ENCODE measurements around the gene ABHD17A. TPM values are rescaled to one million over a fixed set of nuclear protein-coding genes. Genes with fewer than 3 reads are reported as not detected.

Gene ABHD17A
- total and polyA plus RNA-seq, 10 donors, result 73.4 to 107 (median 83.6) TPM

DNA sequence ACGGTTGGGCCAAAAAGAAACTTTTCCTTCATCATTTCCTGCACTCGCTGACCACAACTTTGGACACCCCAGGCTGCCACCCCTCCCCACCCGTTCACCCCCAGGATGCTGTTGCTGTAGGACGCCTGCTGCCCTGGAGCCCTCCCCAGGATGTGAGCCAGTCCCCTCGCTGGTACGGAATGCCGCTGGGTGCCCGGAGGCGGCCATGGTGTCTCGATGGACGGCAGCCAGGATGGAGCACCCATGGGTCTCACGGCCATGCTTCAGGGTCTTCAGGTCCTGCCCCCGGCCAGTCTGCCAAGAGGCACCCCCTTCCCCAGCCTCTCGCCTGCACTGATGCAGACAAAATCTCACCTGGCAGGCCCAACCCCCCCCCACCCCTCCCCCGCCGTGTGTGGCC is 40.2 kb upstream of the ABHD17A start:
- 82 to 90% (median 87%) methylated on average over 15 to 16 of the region's 16 CpGs for WGBS, 5 donors
- intact Hi-C loops (cut with DNase I; ENCODE audit: low total_unique reads), result no loop called here
- no peak for DNase-seq

GRCh38 chr19:1924320-1924961 is 39.1 kb upstream of the ABHD17A start:
- WGBS, 5 donors, result 89 to 93% (median 92%) methylated on average over 24 to 35 of the region's 35 CpGs
- no peak for TF ChIP-seq POLR2A (IDR thresholded peaks at IDR 0.05)
- peak in 1 of 3 donors; percentile 61 for TF ChIP-seq POLR2AphosphoS5 (IDR thresholded peaks at IDR 0.05)
- peak overlapping the region in 3 of 8 donors; percentile 59 to 77 (median 73) for H3K27ac ChIP-seq
- no peaks in the 10 kb centered on the region for H3K9me3 ChIP-seq
- H3K27me3 ChIP-seq (replicated peaks in 1 of 7), result no peaks in the 10 kb centered on the region
- H3K4me3 ChIP-seq, result no peak overlapping the region
- intact Hi-C loops (cut with DNase I; ENCODE audit: low total_unique reads), result no loop called here
- peaks cover 0 to 66% (median 43%) of the 10 kb centered on the region in 6 donors for H3K36me3 ChIP-seq
- H3K4me1 ChIP-seq, result peaks cover 3 to 41% (median 12%) of the 10 kb centered on the region in 6 donors
- no peak for DNase-seq

More for the DNA sequence above, 40.2 kb upstream of the ABHD17A start:
- no peaks in the 10 kb centered on the region for H3K27me3 ChIP-seq (replicated peaks in 1 of 7)
- H3K4me1 ChIP-seq, result peaks cover 9 to 52% (median 19%) of the 10 kb centered on the region in 6 donors
- TF ChIP-seq CTCF (IDR thresholded peaks at IDR 0.05 in 8 of 11, conservative IDR thresholded peaks at IDR 0.05 in 3 of 11) (no peak), POLR2AphosphoS5 (IDR thresholded peaks at IDR 0.05) (peak in 1 of 3 donors; percentile 17), POLR2A (IDR thresholded peaks at IDR 0.05) (no peak)
- no peak overlapping the region for H3K27ac ChIP-seq
- H3K4me3 ChIP-seq, result no peak overlapping the region
- no peaks in the 10 kb centered on the region for H3K9me3 ChIP-seq
- H3K36me3 ChIP-seq, result peaks cover 0 to 55% (median 33%) of the 10 kb centered on the region in 6 donors

DNA sequence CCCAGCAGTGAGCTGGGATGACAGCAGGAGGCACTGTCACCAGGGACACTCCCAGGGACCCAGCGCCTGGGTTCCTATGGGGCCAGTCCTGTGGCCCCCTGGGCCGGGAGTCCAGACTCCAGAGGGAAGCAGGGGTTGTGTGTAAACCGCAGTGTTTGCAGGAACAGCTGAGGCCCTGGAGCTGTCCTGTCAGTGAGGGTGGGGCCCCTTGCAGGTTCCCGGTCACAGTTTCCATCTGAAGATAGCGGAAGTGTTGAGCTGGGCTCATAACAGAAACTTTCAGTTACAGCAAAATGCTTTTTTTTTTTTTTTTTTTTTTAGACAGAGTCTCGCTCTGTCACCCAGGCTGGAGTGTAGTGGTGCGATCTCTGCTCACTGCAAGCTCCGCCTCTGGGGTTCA is 38.0 kb upstream of the ABHD17A start:
- Histone ChIP-seq H3K36me3 (peaks cover 0 to 78% (median 54%) of the 10 kb centered on the region in 6 donors), H3K4me3 (no peak overlapping the region), H3K27me3 (replicated peaks in 1 of 7) (no peaks in the 10 kb centered on the region), H3K9me3 (no peaks in the 10 kb centered on the region), H3K4me1 (peaks cover 0 to 32% (median 5%) of the 10 kb centered on the region in 6 donors), H3K27ac (peak overlapping the region in 4 of 8 donors; percentile 58 to 77 (median 66))
- no peak for TF ChIP-seq POLR2A (IDR thresholded peaks at IDR 0.05)
- no peak for TF ChIP-seq CTCF (IDR thresholded peaks at IDR 0.05 in 8 of 11, conservative IDR thresholded peaks at IDR 0.05 in 3 of 11)
- TF ChIP-seq POLR2AphosphoS5 (IDR thresholded peaks at IDR 0.05), result no peak
- intact Hi-C loops (cut with DNase I; ENCODE audit: low total_unique reads), result no loop called here
- no peak for DNase-seq
- 72 to 87% (median 74%) methylated on average over 5 to 8 of the region's 8 CpGs for WGBS, 5 donors

DNA sequence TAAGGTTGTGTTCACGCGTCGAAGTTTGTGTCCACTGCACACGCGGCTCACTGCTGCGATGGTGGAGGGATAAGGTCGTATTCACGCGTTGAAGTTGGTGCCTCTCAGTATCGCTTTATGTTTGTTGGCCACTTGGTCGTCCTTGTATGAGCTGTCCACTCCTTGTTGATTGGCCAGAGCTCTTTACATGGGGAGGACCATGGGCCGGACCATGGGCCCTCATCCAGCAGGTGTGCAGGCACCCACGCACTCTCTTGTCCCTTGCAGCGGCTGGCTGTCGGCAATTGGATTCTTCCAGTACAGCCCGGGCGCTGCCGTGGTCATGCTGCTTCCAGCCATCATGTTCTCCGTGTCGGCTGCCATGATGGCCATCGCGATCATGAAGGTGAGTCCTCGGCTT is 37.5 kb upstream of the ABHD17A start:
- intact Hi-C loops (cut with DNase I; ENCODE audit: low total_unique reads), result no loop called here
- H3K4me1 ChIP-seq, result peaks cover 0 to 30% (median 5%) of the 10 kb centered on the region in 6 donors
- no peaks in the 10 kb centered on the region for H3K27me3 ChIP-seq (replicated peaks in 1 of 7)
- no peak overlapping the region for H3K4me3 ChIP-seq
- no peak for TF ChIP-seq POLR2AphosphoS5 (IDR thresholded peaks at IDR 0.05)
- no peak for TF ChIP-seq POLR2A (IDR thresholded peaks at IDR 0.05)
- no peak for TF ChIP-seq CTCF (IDR thresholded peaks at IDR 0.05 in 8 of 11, conservative IDR thresholded peaks at IDR 0.05 in 3 of 11)
- peak overlapping the region in 4 of 8 donors; percentile 58 to 77 (median 66) for H3K27ac ChIP-seq
- no peak for DNase-seq
- H3K9me3 ChIP-seq, result no peaks in the 10 kb centered on the region
- WGBS, 5 donors, result 93 to 98% (median 94%) methylated on average over 19 to 23 of the region's 23 CpGs
- peaks cover 0 to 83% (median 59%) of the 10 kb centered on the region in 6 donors for H3K36me3 ChIP-seq

Data from spleen (tissue), 11 donors.